ENCODE data around the gene TSGA10IP. TPM values are rescaled to one million over a fixed set of nuclear protein-coding genes. Genes with fewer than 3 reads are reported as not detected.

TSGA10IP gene
- total RNA-seq, 1 donor from 2014 or later = not detected

DNA sequence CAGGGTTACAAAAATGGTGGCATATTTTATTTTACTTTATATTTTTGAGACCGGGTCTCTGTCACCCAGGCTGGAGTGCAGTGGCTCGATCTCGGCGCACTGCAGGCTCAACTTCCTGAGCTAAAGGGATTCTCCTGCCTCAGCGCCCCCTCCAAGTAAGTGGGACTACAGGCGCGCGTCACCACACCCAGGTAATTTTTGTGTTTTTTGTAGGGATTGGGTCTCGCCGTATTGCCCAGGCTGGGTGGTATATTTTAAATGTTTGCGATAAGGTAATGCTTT, 44.4 kb upstream of the TSGA10IP start:
- TF ChIP-seq EZH2 (IDR thresholded peaks at IDR 0.05; ENCODE audit: insufficient read depth, low read length) = no peak
- TF ChIP-seq, protein P1, sequence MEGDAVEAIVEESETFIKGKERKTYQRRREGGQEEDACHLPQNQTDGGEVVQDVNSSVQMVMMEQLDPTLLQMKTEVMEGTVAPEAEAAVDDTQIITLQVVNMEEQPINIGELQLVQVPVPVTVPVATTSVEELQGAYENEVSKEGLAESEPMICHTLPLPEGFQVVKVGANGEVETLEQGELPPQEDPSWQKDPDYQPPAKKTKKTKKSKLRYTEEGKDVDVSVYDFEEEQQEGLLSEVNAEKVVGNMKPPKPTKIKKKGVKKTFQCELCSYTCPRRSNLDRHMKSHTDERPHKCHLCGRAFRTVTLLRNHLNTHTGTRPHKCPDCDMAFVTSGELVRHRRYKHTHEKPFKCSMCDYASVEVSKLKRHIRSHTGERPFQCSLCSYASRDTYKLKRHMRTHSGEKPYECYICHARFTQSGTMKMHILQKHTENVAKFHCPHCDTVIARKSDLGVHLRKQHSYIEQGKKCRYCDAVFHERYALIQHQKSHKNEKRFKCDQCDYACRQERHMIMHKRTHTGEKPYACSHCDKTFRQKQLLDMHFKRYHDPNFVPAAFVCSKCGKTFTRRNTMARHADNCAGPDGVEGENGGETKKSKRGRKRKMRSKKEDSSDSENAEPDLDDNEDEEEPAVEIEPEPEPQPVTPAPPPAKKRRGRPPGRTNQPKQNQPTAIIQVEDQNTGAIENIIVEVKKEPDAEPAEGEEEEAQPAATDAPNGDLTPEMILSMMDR (IDR thresholded peaks at IDR 0.05; ENCODE audit: insufficient read depth, low read depth, low read length) = no peak
- Histone ChIP-seq H3K27ac (ENCODE audit: low read depth, low read length) (peak overlapping the region; percentile 67), H3K9me3 (ENCODE audit: insufficient read depth, low read depth, low read length) (no peaks in the 10 kb centered on the region), H3K36me3 (ENCODE audit: insufficient read depth, low read length) (peaks cover 13% of the 10 kb centered on the region), H3K27me3 (ENCODE audit: insufficient read depth, low read length) (no peaks in the 10 kb centered on the region), H3K4me3 (ENCODE audit: insufficient read depth, low read depth, low read length) (peak overlapping the region; percentile 19), H3K4me1 (ENCODE audit: insufficient read depth, low read length) (peaks cover 48% of the 10 kb centered on the region), H3K4me2 (ENCODE audit: low read length) (peak overlapping the region; percentile 89), H3K79me2 (ENCODE audit: insufficient read depth, low read length) (peaks cover 51% of the 10 kb centered on the region), H2AFZ (ENCODE audit: low read depth, low read length) (no peak overlapping the region), H4K20me1 (ENCODE audit: insufficient read depth, low read length) (peaks cover 36% of the 10 kb centered on the region), H3K9ac (ENCODE audit: low read length) (peak overlapping the region; percentile 28)
- peaks cover 3% of the 10 kb centered on the region for H3K36me3 Mint-ChIP-seq (ENCODE audit: low read depth, unreplicated experiment)
- H3K27ac Mint-ChIP-seq (ENCODE audit: unreplicated experiment) = peak overlapping the region; percentile 77
- no peak for FAIRE-seq
- peaks cover 34% of the 10 kb centered on the region for H3K4me1 Mint-ChIP-seq (ENCODE audit: low read depth, unreplicated experiment)
- no peak for DNase-seq (ENCODE audit: low read depth)
- no peaks in the 10 kb centered on the region for H3K27me3 Mint-ChIP-seq (ENCODE audit: low read depth, unreplicated experiment)
- peak overlapping the region; percentile 76 for H3K4me3 Mint-ChIP-seq (ENCODE audit: unreplicated experiment)
- no peaks in the 10 kb centered on the region for H3K9me3 Mint-ChIP-seq (ENCODE audit: unreplicated experiment)

GRCh38 chr11:65903068-65903481, 42.2 kb upstream of the TSGA10IP start:
- Histone ChIP-seq H3K36me3 (ENCODE audit: insufficient read depth, low read length) (no peaks in the 10 kb centered on the region), H3K9me3 (ENCODE audit: insufficient read depth, low read depth, low read length) (no peaks in the 10 kb centered on the region), H3K79me2 (ENCODE audit: insufficient read depth, low read length) (peaks cover 29% of the 10 kb centered on the region), H3K27me3 (ENCODE audit: insufficient read depth, low read length) (no peaks in the 10 kb centered on the region), H4K20me1 (ENCODE audit: insufficient read depth, low read length) (peaks cover 16% of the 10 kb centered on the region), H3K4me2 (ENCODE audit: low read length) (peak overlapping the region; percentile 74), H3K27ac (ENCODE audit: low read depth, low read length) (peak overlapping the region; percentile 82), H2AFZ (ENCODE audit: low read depth, low read length) (no peak overlapping the region), H3K4me3 (ENCODE audit: insufficient read depth, low read depth, low read length) (no peak overlapping the region), H3K9ac (ENCODE audit: low read length) (peak overlapping the region; percentile 57), H3K4me1 (ENCODE audit: insufficient read depth, low read length) (peaks cover 36% of the 10 kb centered on the region)
- peaks cover 31% of the 10 kb centered on the region for H3K4me1 Mint-ChIP-seq (ENCODE audit: low read depth, unreplicated experiment)
- DNase-seq (ENCODE audit: low read depth) (peak; percentile 86), FAIRE-seq (no peak)
- TF ChIP-seq, protein P1 (IDR thresholded peaks at IDR 0.05; ENCODE audit: insufficient read depth, low read depth, low read length) = no peak
- TF ChIP-seq EZH2 (IDR thresholded peaks at IDR 0.05; ENCODE audit: insufficient read depth, low read length) = no peak
- peak overlapping the region; percentile 9 for H3K4me3 Mint-ChIP-seq (ENCODE audit: unreplicated experiment)
- H3K27me3 Mint-ChIP-seq (ENCODE audit: low read depth, unreplicated experiment) = no peaks in the 10 kb centered on the region
- no peaks in the 10 kb centered on the region for H3K36me3 Mint-ChIP-seq (ENCODE audit: low read depth, unreplicated experiment)
- H3K27ac Mint-ChIP-seq (ENCODE audit: unreplicated experiment) = peak overlapping the region; percentile 86
- no peaks in the 10 kb centered on the region for H3K9me3 Mint-ChIP-seq (ENCODE audit: unreplicated experiment)

DNA sequence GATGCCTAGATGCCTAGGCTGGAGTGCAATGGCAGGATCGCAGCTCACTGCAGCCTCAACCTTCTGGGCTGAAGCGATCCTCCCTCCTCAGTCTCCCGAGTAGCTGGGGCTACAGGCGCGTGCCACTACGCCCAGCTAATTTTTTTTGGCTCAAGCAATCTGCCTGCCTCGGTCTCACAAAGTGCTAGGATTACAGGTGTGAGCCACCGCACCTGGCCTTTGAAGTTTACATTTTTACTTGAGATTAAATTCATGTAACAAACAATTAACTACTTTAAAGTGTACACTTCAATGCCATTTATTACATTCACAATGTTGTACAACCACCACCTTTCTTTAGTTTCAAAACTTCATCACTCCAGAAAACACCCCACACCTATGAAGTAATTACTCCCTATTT, 41.6 kb upstream of the TSGA10IP start:
- no peaks in the 10 kb centered on the region for H3K36me3 Mint-ChIP-seq (ENCODE audit: low read depth, unreplicated experiment)
- H3K27ac ChIP-seq (ENCODE audit: low read depth, low read length) = peak overlapping the region; percentile 82
- H3K27me3 Mint-ChIP-seq (ENCODE audit: low read depth, unreplicated experiment) = no peaks in the 10 kb centered on the region
- peaks cover 31% of the 10 kb centered on the region for H3K4me1 Mint-ChIP-seq (ENCODE audit: low read depth, unreplicated experiment)
- no peak overlapping the region for H2AFZ ChIP-seq (ENCODE audit: low read depth, low read length)
- H3K4me3 Mint-ChIP-seq (ENCODE audit: unreplicated experiment) = peak overlapping the region; percentile 4
- H3K27me3 ChIP-seq (ENCODE audit: insufficient read depth, low read length) = no peaks in the 10 kb centered on the region
- peak overlapping the region; percentile 57 for H3K9ac ChIP-seq (ENCODE audit: low read length)
- H3K4me3 ChIP-seq (ENCODE audit: insufficient read depth, low read depth, low read length) = no peak overlapping the region
- no peak for FAIRE-seq
- H3K27ac Mint-ChIP-seq (ENCODE audit: unreplicated experiment) = peak overlapping the region; percentile 86
- no peak for DNase-seq (ENCODE audit: low read depth)
- TF ChIP-seq, protein P1 (IDR thresholded peaks at IDR 0.05; ENCODE audit: insufficient read depth, low read depth, low read length) = no peak
- TF ChIP-seq EZH2 (IDR thresholded peaks at IDR 0.05; ENCODE audit: insufficient read depth, low read length) = no peak
- H3K36me3 ChIP-seq (ENCODE audit: insufficient read depth, low read length) = no peaks in the 10 kb centered on the region
- peak overlapping the region; percentile 74 for H3K4me2 ChIP-seq (ENCODE audit: low read length)
- no peaks in the 10 kb centered on the region for H3K9me3 ChIP-seq (ENCODE audit: insufficient read depth, low read depth, low read length)
- peaks cover 23% of the 10 kb centered on the region for H3K79me2 ChIP-seq (ENCODE audit: insufficient read depth, low read length)
- H3K9me3 Mint-ChIP-seq (ENCODE audit: unreplicated experiment) = no peaks in the 10 kb centered on the region
- H3K4me1 ChIP-seq (ENCODE audit: insufficient read depth, low read length) = peaks cover 30% of the 10 kb centered on the region
- H4K20me1 ChIP-seq (ENCODE audit: insufficient read depth, low read length) = peaks cover 9% of the 10 kb centered on the region

Data from astrocyte (in vitro differentiated cells and primary cell).